Body of pancreas (tissue), 4 donors: ENCODE results near the gene OR10H5.

Experiments used
- POLR2A ChIP-seq, 3 donors: fragments of 450-650 bp; IDR thresholded peaks; one replicate each; pipeline ENCODE4 v1.6.1; 2016; ENCODE audit warnings: antibody characterized with exemption in 3 of 3, mild to moderate bottlenecking in 2 of 3
- TF ChIP-seq, protein P1 (sequence below), 7 experiments: fragments of 450-650 bp in 4 of 7; fragments of 200-600 bp in 3 of 7; sonication (generic) in 3 of 7; IDR thresholded peaks; one replicate each; pipeline ENCODE4 v1.5.1; 2016 to 2019; ENCODE audit warnings: antibody characterized with exemption in 7 of 7

DNA sequence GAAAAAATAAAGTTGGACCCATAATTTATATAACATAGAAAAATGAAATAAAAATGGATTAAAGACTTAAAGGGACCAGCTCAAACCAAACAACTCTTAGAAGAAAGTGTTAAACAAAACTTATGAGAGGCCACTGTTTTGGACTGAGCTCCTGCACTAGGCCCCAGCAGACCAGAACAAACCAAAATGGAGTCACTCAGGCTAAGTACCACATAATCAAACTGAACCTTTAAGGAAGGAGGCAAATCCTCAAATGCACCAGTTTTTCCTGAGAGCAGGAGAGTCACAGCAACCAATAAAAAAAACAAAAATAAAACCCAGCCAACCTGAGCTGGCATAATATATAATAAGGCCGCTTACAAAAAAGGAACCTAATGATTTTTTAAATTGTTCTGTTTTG, 38.3 kb downstream of the OR10H5 start:
- TF ChIP-seq POLR2A (IDR thresholded peaks at IDR 0.05): no peak
- TF ChIP-seq, protein P1, sequence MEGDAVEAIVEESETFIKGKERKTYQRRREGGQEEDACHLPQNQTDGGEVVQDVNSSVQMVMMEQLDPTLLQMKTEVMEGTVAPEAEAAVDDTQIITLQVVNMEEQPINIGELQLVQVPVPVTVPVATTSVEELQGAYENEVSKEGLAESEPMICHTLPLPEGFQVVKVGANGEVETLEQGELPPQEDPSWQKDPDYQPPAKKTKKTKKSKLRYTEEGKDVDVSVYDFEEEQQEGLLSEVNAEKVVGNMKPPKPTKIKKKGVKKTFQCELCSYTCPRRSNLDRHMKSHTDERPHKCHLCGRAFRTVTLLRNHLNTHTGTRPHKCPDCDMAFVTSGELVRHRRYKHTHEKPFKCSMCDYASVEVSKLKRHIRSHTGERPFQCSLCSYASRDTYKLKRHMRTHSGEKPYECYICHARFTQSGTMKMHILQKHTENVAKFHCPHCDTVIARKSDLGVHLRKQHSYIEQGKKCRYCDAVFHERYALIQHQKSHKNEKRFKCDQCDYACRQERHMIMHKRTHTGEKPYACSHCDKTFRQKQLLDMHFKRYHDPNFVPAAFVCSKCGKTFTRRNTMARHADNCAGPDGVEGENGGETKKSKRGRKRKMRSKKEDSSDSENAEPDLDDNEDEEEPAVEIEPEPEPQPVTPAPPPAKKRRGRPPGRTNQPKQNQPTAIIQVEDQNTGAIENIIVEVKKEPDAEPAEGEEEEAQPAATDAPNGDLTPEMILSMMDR (IDR thresholded peaks at IDR 0.05): no peak
